ENCODE measurements around the gene CDKN1C.

DNA sequence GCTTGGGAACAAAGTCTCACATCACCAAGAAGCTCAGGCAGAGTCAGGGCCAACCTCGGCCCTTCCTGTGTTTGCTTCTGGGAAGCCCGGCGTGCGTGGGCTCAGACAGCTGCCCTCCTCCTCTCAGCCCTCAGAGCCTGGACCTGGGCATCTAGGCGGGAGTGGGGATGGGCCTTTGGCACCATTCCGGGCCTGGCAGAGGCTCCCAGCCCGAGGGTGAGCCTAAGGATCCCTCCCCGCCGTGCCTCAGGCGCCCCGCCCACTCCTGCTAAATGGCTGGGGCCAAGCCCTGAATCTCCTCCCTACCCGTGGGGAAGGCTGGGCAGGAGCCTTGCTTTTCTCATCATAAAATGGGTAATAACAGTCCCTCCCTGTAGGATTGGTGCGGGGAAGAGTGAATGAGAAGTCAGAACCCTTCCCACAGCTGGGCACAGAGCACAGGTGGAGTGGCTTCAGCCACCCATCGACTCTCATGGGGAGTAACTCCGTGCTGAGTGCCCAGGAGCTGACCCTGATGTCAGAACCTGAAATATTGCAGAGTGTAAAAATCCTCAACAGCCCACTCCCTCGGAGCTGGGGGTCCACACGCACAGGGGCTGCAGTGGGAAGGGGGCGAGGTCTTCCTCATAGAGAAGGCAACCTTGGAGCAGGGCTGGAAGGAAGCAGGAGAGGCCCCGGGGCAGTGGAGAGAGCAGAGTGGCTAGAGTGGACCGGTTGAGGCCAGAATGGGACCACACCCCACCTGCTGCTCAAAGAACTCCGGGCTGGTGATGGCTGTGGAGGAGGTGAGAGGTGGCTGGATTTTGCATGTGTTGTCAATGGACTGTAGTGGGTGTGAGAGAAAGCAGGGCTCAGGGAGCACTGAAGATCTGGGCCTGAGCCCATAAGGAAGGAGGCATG lies 18.8 kb upstream of the CDKN1C start:
- no peak for TF ChIP-seq POLR2A (IDR thresholded peaks at IDR 0.05)
- TF ChIP-seq, protein P1, sequence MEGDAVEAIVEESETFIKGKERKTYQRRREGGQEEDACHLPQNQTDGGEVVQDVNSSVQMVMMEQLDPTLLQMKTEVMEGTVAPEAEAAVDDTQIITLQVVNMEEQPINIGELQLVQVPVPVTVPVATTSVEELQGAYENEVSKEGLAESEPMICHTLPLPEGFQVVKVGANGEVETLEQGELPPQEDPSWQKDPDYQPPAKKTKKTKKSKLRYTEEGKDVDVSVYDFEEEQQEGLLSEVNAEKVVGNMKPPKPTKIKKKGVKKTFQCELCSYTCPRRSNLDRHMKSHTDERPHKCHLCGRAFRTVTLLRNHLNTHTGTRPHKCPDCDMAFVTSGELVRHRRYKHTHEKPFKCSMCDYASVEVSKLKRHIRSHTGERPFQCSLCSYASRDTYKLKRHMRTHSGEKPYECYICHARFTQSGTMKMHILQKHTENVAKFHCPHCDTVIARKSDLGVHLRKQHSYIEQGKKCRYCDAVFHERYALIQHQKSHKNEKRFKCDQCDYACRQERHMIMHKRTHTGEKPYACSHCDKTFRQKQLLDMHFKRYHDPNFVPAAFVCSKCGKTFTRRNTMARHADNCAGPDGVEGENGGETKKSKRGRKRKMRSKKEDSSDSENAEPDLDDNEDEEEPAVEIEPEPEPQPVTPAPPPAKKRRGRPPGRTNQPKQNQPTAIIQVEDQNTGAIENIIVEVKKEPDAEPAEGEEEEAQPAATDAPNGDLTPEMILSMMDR (IDR thresholded peaks at IDR 0.05), result no peak

Data from thyroid gland (tissue), 4 donors.